ENCODE results near the gene BABAM1.
"Not testable (repeated sequence)": the region's sequence is repeated elsewhere in the genome, so short reads cannot be mapped to it uniquely, and the experiment has no call there.

BABAM1 gene

DNA sequence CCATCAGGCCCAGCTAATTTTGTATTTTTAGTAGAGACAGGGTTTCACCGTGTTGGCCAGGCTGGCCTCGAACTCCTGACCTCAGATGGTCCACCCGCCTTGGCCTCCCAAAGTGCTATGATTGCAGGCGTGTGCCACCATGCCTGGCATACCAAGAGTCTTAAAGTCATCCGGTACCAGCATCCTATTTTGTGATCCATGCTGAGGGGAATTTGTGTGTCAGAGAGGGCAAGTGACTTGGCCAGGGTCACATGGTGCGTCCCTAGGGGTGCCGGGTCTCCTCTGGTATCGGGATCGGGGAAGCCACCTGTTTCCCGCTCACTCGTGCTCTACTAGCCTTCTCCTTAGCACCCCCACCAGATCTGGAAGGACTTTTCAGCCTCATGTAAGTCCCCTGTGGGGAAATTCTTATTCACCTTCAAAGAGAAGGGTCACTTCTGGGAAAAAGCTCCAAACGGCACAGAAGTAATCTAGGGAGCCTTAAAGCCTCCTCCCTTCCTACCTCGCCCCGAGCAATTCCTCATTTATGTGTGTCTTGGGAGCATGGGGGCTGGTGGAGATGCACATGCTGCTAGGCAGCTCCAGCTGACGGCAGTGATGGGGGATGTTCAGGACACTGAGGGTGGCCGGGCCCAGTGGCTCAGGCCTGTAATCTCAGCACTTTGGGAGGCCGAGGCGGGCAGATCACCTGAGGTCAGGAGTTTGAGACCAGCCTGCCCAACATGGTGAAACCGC is 8.4 kb downstream of the BABAM1 start:
- no peak for DNase-seq

DNA sequence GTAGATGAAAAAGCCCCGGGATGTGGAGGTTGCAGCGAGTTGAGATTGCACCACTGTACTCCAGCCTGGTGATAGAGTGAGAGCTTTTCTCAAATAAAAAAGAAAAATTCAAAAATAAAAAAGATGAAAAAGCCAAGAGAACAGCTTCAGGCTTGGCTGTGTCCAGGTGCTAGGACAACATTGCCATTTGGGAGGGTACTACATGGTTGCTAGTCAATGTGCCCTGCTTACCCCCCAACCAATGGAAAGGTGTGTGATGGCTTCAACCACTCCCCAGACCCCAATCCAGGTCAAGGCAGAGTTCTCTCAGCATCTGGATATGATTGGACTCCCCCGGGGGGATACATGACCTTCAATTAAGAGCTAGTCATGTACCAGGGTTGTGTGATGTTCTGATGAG is 12.2 kb downstream of the BABAM1 start:
- no peak for DNase-seq

DNA sequence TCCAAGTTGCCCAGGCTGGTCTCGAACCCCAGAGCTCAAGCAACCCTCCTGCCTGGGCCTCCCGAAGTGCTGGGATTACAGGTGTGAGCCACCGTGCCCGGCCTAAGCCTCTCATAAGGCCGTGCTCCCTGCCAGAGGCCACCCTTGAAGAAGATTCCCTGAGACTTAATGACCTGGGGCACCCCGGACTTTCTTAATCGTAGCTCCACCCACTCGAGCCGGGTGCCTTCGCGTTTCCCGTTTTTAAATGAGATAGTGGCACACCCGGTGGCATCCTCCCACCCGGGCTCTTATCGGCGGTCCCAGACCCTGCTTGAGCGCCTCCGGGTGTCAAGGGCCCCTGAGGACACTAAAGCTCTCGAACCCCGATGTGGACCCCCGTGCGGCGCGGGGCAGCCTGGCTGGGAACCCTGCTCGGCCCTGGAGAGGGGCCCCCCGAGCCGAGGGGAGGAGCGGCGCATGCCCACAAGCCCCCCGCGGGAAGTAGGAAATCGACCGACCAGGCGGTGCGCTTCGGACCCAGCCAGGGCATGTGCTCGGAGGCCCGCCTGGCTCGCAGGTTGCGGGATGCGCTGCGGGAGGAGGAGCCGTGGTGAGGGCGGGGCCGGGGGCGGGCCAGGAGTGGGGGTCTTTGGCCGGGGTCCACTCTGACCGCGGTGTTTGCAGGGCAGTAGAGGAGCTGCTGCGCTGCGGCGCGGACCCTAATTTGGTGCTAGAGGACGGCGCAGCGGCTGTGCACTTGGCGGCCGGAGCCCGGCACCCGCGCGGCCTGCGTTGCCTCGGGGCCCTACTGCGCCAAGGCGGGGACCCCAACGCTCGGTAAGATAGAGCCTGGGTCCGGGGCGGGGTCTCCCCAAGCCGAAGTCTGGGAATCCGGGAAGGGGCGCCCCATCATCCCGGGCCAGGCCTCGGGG is 14.4 kb downstream of the BABAM1 start, which contains the start of gene ANKLE1:
TSS of gene ANKLE1 (plus strand) at position 511 of the 914 bp plus-strand sequence. CDS start at position 531, 20 bp downstream.
- peak in 1 of 2 donors; percentile 34 for DNase-seq

GRCh38 chr19:17282488-17283125 is 15.4 kb downstream of the BABAM1 start:
- peak; percentile 52 to 55 for DNase-seq

DNA sequence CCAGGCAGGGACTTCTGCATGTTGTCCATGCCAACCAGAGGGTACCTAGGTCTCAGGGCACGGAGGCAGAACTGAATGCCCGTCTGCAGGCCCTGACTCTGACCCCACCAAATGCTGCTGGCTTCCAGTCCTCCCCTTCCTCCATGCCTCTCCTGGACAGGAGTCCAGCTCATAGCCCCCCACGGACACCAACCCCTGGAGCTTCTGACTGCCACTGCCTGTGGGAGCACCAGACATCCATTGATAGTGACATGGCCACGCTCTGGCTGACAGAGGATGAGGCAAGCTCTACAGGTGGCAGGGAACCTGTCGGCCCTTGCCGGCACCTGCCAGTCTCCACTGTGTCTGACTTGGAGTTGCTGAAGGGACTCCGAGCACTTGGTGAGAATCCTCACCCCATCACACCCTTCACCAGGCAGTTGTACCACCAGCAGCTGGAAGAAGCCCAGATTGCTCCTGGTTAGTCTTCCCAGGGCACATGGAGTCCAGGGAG is 16.3 kb downstream of the BABAM1 start:
- no peak for DNase-seq

DNA sequence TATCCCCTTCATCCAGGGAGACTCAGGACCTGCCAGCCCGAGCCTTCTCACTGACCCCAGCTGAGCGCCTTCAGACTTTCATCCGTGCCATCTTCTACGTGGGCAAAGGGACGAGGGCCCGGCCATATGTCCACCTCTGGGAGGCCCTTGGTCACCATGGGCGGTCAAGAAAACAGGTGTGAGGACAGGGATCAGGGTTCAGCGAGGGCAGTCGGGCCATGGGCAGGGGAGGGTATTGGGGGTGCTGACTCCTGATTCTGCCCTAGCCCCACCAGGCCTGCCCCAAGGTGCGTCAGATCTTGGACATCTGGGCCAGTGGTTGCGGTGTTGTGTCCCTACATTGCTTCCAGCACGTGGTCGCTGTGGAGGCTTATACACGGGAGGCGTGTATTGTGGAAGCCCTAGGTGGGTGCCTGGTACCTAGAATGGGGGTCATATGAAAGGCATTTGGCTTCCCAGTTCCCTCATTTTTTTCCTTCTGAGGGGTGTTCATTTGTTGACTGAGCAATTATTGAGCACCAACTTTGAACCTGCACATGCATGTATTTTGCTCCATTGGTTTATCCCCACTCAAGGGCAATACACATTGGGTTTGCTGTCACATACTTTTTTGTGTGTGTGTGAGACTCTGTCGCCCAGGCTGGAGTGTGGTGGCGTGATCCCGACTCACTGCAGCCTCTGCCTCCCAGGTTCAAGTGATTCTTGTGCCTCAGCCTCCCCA is 18.3 kb downstream of the BABAM1 start:
- DNase-seq, result no peak

DNA sequence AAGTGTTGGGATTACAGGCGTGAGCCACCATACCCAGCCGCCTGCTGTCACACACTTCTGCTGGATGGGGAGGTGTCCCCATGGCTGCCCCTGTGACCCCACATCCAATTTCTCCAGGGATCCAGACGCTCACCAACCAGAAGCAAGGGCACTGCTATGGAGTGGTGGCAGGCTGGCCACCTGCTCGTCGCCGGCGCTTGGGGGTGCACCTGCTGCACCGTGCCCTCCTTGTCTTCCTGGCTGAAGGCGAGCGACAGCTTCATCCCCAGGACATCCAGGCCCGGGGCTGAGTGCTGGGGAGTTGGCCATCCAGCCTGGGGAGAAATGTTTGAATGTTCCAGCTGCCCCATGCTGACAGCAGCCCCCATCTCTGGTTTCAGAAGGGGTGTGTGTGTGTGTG is 19.0 kb downstream of the BABAM1 start:
- no peak for DNase-seq

DNA sequence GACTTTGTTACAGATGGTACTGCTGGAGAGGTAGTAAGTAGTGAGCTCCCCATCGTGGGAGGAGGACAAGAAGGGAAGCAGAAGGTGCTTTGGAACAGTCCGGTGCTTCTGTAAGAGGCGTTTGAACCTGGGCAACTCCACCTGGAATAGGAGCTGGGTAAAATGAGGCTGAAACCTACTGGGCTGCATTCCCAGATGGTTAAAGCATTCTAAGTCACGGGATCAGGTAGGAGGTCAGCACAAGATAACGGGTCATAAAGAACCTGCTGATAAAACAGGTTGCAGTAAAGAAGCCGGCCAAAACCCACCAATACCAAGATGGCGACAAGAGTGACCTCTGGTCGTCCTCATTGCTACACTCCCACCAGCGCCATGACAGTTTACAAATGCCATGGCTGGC is 19.5 kb downstream of the BABAM1 start:
- DNase-seq, result no peak

- DNase-seq, result no peak
Observed at GRCh38 chr19:17289489-17289888, 22.2 kb downstream of the BABAM1 start.

GRCh38 chr19:17292301-17293074 is 25.2 kb downstream of the BABAM1 start:
- DNase-seq, result peak in 1 of 2 donors; percentile 52

DNA sequence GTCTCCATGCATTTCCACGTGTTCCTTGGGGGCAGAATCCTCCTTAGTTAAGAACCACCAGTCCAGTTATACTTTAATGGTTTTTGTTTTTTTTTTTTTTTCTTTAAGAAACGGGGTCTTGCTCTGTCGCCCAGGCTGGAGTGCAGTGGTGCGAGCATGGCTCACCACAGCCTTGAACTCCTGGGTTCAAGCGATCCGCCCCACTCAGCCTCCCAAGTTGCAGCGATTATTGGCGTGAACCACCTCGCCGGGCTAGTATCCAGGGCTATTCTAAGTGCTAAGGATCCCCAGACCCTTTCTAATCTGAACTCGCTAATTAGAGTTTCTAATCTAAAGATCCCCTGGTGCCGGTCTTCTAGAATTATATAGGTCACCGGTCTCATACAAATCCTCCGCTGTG is 26.4 kb downstream of the BABAM1 start:
- no peak for DNase-seq

DNA sequence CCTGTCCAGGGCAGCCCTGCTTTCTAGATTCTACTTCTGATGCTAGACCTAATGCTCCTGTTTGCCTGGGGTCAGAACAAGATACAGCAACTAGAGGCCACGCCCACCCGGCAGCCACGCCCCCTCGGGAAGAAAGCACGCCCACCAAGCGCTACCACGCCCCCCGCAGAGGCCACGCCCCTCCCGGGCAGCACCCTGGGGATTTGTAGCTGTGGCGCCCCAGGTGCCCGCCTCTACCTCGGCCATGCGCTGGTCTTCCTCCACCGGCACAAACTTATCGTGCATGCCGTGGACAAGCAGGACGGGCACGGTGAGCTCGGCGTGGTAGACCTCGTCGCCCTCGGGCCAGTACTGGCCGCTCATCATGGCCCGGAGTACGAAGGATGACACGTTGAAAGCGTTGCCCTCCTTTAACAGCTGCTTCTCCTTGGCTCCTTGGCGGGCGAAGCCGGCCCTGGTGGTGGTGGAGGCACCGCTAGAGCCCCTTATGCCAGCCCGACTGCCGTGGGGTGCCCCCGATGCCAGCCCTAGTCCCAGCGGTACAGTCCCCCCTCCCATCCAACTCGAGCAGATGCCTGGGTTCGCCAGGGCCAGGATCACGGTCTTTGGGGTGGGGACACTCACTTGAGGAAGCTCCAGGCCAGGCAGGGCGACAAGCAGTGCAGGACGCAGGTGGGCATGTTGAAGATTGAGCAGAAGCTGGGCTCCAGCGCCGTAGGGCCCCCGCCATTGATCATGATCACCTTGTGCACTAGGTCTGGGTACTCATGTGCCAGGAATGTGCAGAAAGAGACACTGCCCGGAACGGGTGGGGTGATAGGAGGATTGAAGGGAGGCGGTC is 27.0 kb downstream of the BABAM1 start:
- DNase-seq, result no peak

DNA sequence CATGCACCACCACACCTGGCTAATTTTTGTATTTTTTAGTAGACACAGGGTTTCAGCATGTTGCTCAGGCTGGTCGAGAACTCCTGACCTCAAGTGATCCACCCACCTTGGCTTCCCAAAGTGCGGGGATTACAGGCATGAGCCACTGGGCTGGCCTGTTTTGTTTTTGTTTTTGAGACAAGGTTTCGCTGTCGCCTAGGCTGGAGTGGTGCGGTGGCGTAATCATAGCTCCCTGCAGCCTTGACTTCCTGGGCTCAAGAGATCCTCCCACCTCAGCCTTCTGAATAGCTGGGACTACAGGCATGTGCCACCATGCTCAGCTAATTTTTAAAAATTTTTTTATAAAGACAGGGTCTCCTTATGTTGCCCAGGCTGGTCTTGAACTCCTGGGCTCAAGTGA is 28.3 kb downstream of the BABAM1 start:
- not testable (repeated sequence) for DNase-seq

GRCh38 chr19:17296273-17296672 is 29.0 kb downstream of the BABAM1 start:
- DNase-seq, result no peak

DNA sequence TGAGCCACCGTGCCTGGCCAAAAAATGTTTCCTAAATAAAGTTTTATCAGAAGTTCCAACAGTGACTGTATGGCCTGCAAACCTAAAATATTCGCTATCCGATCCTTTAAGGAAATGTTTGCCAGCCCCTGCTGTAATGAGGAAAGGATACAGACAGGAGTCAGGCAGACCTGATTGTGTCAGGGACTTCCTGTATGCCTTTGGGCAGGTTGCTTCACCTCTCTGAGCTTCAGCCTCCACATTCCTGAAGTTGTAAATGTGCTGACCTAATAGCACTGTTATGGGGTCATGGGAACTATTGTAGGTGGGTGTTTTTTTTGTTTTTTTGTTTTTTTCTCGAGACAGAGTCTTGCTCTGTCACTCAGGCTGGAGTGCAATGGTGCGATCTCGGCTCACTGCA is 29.7 kb downstream of the BABAM1 start:
- DNase-seq, result no peak

DNA sequence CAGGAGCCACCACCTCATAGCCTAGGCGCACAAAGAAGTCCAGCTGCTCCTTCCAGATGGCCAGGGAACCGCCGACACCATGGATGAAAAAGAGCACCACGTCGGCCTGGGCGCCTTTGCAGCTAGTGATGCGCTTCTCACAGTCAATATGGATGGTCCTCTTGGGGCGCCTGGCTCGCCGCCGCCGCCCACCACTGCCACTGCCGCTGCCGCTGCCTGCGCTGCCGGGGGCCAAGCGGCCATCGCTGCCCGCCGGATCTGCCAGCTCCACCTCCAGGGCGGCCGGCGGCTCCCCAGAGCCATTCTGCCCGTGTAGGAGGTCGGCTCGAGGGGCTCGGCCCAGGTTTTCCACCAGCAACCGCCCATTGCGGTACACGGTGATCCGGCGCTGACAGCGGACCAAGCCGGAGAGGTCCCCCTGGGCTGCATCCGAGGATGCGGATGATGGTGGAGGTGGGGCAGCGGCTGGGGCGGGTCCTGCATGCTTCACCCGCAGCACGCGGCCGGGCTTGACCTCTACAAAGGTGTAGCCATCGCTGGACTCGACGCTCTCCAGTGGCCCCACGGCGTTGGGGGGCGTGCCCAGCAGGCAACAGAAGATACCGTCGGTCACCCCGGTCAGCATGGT is 33.9 kb downstream of the BABAM1 start:
- DNase-seq, result no peak

DNA sequence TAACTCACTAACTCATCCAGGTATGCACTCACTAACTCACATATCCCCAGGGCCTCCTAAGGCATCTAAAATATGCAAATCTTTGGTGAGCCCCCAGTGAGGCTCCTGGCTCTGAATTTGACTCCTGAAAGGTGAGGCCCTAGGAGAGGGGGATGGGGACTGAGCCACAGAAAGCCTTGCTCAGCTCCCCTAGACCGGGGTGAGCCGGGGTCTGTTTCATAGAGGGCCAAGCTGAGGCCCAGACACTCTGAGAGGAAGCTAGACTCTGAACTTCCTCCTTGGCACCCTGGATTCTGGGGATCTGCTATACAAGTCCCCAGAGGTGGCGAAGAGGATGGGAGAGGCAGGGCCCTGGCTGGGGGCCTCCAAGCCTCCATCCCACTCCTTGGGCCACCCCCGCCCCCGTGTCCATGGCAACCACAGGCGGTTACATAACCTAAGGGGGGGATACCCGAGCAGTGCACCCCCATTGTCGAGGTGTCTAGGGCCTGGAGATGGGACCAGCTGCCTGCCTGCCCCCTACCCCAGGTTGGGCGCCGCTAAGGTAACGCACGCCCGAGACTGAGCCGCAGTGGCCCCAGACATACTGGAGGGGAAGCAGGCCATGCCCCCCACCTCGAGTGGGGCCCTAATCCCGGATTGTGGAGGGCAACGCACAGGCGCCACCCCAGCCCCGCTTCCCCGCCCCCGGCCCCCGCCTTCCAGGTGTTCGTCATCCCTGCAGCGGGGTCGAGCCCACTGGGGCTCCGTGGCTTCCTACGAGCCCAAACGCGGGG is 35.3 kb downstream of the BABAM1 start:
- peak in 1 of 2 donors; percentile 21 for DNase-seq

GRCh38 chr19:17303167-17303939 is 36.1 kb downstream of the BABAM1 start, which contains the start of gene ABHD8:
ABHD8 (minus strand) TSS chr19:17303425; CDS start chr19:17301616, 1,809 bp downstream.
- DNase-seq, result peak; percentile 79 to 81

- no peak for DNase-seq
Observed at GRCh38 chr19:17303940-17304267, 36.7 kb downstream of the BABAM1 start.

Data from hippocampal formation (tissue), 2 donors.